Activated CD8-positive, alpha-beta memory T cell treated with anti-CD3 and anti-CD28 coated beads, Interleukin-2, amount 50 U/mL, for 1 hour (primary cell): ENCODE measurements around the gene GMCL1.
A peak's percentile ranks its signal among the peaks of the same experiment; 100 is the strongest.
"Not testable (repeated sequence)": the region's sequence is repeated elsewhere in the genome, so short reads cannot be mapped to it uniquely, and the experiment has no call there.

ENCODE experiments used
- DNase-seq: peaks from one replicate; pipeline ENCODE4 v3.0.0-alpha.2; 2020; ENCODE audit errors: extremely low read depth

GMCL1 gene

DNA sequence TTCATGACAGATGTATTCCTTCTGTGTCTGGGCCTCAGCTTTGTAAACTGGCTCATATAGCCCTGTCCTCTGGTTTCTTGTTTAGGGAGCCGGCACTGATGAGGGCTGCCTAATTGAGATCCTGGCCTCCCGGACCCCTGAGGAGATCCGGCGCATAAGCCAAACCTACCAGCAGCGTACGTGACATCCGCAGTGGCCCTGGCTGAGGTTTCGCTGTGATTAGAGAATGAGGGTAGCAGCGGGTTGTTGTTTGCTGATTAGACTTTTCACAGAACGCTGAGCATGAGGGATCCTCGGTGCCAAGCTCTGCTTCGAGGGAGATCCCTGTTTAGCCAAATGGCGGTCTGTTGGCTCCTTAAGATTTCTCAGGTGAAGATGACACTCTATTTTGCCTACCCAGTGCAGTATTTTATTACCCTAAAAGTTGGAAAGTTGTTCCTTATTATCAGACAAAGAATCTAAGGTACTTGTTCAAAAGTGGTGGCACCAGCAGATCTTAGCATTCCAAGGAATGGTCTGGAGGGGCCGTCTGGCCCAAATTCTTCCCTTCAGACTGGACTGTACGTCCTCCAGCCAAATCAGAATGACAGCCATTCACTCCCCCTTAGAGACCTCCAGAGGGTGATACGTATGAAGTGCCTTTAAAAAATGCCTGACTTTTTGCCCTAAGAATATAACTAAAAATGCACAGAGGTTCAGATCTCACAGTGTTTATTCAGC is 21.5 kb upstream of the GMCL1 start:
- no peak for DNase-seq

- no peak for DNase-seq
Measured at GRCh38 chr2:69810550-69810949, 18.9 kb upstream of the GMCL1 start.

GRCh38 chr2:69811018-69811417 is 18.4 kb upstream of the GMCL1 start:
- DNase-seq = no peak

DNA sequence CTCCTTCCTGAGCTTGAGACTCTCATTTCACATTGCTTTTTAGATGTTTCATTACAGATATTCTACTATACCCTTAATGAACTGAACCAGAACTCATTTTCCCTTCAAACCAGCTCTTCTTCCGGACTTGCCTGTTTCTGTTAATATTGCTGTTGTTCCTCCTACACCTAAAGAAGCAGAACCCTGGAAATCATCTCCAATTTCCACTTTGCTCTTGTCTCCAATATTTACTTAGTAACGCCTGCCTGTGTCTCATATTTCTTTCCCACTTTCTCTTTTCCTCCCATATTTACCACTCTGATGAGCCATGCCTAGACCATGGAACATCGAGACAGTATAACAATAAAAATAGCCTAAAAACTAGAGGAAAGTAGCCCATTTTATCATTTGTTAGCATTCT is 17.9 kb upstream of the GMCL1 start:
- DNase-seq = no peak

DNA sequence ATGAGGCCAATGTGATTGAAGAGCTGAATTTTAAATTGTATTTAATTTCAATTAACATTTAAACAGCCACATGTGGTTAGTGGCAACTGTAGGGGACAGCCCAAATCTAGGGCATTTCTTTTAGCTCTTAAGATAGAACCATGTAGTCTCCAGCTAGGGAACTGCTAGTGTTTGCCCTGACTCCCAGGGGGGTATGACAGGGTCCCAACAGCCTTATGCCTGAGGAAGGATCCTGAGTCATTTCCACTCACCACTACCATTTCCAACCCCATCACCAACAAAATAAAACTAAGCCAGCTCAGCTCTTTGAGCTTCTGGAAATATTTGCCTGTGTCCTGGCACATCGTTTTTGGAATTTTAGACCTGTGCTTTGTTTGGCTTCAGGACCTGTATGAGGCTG is 13.7 kb upstream of the GMCL1 start:
- DNase-seq = no peak

GRCh38 chr2:69816923-69817542 is 12.4 kb upstream of the GMCL1 start:
- peak; percentile 35 for DNase-seq

GRCh38 chr2:69817729-69818501 is 11.5 kb upstream of the GMCL1 start:
- no peak for DNase-seq

DNA sequence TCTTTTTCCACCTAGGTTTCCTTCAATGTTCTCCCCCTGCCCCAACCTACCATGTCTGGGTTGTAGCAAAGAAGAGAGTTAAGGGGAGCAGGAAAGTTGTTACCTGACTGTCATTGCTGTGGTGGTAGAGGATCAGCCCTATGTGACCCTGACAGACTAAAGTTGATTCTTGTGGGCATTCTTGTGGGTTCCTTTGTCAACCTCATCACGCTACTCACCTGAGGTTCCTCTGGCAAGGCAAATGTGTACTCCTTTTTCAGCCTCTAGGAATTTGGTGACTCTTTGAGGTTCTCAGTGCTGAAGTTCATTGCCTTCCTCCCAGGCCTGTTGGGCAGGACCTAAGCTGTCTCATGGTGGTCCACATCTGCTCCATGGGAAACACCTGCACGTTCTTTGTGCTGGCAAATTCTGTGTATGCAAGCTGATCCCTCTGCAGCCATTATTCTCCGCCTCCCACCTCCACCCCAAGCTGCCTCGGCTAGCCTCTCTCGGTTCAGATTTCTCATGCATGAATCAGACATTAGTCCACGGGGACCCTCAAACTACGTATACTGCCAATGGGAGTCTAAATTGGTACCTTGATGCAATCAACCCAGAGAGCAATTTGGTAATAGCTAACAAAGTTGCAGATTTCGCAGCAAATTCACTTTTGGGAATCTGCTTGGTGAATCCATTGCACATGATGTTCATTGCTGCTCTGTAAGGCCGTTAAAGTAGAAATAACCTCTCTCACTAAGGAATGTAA is 1.5 kb upstream of the GMCL1 start:
- DNase-seq = no peak

DNA sequence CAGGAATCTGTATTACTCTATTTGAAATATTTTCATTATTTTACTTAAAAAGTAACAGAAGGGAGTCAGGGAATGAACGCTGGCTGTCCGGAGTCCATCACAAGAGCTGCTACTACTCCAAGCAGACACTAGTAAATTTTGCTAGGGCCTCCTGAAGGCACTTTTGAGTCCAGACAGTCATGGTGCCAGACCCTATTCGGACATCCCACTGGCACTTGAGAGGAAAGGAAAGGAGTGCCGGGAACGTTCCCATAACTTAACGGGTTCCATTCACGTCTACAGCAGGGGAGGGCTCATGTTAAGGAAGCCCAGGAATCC is 563 bp upstream of the GMCL1 start:
- no peak for DNase-seq

- no peak for DNase-seq
Measured at GRCh38 chr2:69830045-69830905, 815 bp downstream of the GMCL1 start.

GRCh38 chr2:69830906-69831241 is 1.4 kb downstream of the GMCL1 start:
- not testable (repeated sequence) for DNase-seq

DNA sequence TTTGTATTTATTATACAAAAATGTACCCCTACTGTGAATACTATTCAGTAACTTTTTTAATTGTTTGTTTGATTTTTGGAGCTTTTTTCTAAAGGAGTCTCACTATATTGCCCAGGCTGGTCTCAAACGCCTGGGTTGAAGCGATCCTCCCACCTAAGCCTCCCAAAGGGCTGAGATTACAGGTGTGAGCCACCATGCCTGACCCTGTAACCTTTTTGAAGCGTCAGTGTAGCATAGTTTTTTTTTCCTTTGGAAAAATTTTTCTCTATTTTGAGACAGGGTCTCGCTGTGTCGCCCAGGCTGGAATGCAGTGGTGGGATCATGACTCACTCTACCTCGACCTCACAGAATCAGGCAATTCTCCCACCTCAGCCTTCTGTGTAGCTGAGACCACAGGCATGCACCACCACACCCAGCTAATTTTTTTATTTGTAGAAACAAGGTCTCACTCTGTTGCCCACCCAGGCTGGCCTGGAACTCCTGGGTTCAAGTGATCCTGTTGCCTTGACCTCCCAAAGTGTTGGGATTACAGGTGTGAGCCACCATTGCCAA is 2.0 kb downstream of the GMCL1 start:
- no peak for DNase-seq

DNA sequence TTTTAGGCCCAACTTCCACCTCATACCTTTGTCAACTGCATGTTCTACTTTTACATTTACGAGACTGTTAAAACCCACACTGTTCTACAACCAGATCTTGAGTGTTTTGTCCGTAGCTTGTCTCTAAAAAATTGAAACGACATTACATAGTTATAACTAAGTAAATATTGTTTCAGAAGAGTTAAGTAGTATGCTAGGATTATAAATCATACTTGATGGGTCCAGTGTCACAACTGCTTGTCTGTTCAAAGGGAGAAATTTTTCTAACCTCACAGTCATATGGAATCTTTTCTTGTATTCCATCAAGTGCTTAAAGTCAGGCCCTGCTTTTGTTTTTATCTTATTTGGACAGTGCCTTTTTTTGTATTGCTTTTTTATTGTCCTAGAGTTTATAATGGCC is 4.3 kb downstream of the GMCL1 start:
- no peak for DNase-seq

- DNase-seq = no peak
Measured at GRCh38 chr2:69835666-69836065, 6.2 kb downstream of the GMCL1 start.

- DNase-seq = no peak
Measured at GRCh38 chr2:69836316-69836715, 6.9 kb downstream of the GMCL1 start.

- no peak for DNase-seq
Measured at GRCh38 chr2:69837533-69837932, 8.1 kb downstream of the GMCL1 start.

DNA sequence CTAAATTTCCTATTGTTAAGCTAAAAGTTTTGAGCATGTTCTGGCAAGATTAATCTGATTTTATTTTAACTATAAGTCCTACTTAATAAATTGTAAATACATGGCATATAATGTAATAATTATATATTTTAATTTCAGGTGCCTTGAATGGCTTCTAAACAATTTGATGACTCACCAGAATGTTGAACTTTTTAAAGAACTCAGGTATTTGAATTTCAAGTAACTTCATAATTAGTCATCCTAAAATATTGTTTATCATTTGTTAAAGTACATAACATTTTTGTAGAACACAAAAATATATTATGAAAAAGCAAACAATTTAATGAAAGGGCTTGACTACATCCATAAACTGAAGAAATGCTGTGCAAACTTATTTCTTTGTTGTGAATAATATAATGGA is 14.5 kb downstream of the GMCL1 start:
- no peak for DNase-seq

DNA sequence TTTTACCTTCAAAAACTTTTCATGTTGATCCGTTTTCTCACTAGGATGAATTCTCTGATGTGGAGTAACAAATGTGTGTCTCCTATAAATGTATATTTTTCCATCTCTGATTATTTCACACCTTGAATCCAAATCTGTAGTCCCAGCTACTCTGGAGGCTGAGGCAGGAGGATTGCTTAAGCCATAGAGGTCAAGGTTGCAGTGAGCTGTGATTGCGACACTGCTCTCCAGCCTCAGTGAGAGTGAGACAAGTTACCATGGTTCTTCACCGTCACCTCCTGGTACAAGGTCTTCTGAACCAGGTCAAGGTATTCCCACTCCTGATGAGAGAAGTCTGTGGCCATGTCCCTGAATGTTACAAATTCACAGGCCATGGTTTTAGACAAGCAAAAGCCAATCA is 15.1 kb downstream of the GMCL1 start:
- DNase-seq = no peak

GRCh38 chr2:69846182-69847067 is 17.0 kb downstream of the GMCL1 start:
- no peak for DNase-seq
